GM23248 (cell line): ENCODE measurements around the gene SLC23A1. TPM values are rescaled to one million over a fixed set of nuclear protein-coding genes. Genes with fewer than 3 reads are reported as not detected.

Experiments
- DNase-seq: peaks from one replicate; pipeline ENCODE4 v3.0.0-alpha.2; 2015
- H2AFZ ChIP-seq: fragments of 200-600 bp; sonication (generic); 2 replicates; pipeline ENCODE4 v1.6.1; 2016; ENCODE audit warnings: antibody characterized with exemption
- H3F3A ChIP-seq: fragments of 200-600 bp; sonication (generic); 2 replicates; pipeline ENCODE4 v1.6.1; 2016; ENCODE audit warnings: mild to moderate bottlenecking, antibody characterized with exemption, mixed run types; ENCODE audit not compliant: insufficient read depth
- H3K27ac ChIP-seq: fragments of 200-600 bp; sonication (generic); 2 replicates; pipeline ENCODE4 v1.5.1; 2016; ENCODE audit warnings: mild to moderate bottlenecking
- H3K27me3 ChIP-seq: fragments of 200-600 bp; sonication (generic); replicated peaks from 2 replicates; pipeline ENCODE4 v1.6.1; 2016; ENCODE audit warnings: mild to moderate bottlenecking; ENCODE audit not compliant: insufficient read depth
- H3K36me3 ChIP-seq: fragments of 200-600 bp; sonication (generic); 2 replicates; pipeline ENCODE4 v1.6.1; 2016; ENCODE audit warnings: low read depth, mild to moderate bottlenecking
- H3K4me1 ChIP-seq: fragments of 200-600 bp; sonication (generic); 2 replicates; pipeline ENCODE4 v1.6.1; 2016; ENCODE audit warnings: mild to moderate bottlenecking; ENCODE audit not compliant: insufficient read depth
- H3K4me2 ChIP-seq: fragments of 200-600 bp; sonication (generic); one replicate; pipeline ENCODE4 v1.6.1; 2016; ENCODE audit warnings: mild to moderate bottlenecking; ENCODE audit not compliant: unreplicated experiment
- H3K4me3 ChIP-seq: fragments of 200-600 bp; sonication (generic); 2 replicates; pipeline ENCODE4 v1.5.1; 2016; ENCODE audit warnings: mild to moderate bottlenecking
- H3K79me2 ChIP-seq: fragments of 200-600 bp; sonication (generic); 2 replicates; pipeline ENCODE4 v1.6.1; 2016; ENCODE audit warnings: mild to moderate bottlenecking; ENCODE audit not compliant: insufficient read depth
- H3K9ac ChIP-seq: fragments of 200-600 bp; sonication (generic); 2 replicates; pipeline ENCODE4 v1.6.1; 2016; ENCODE audit warnings: mild to moderate bottlenecking
- H3K9me2 ChIP-seq: fragments of 200-600 bp; sonication (generic); 2 replicates; pipeline ENCODE4 v1.6.1; 2016; ENCODE audit warnings: mixed run types, mild to moderate bottlenecking, moderate library complexity; ENCODE audit not compliant: insufficient read depth
- H3K9me3 ChIP-seq: fragments of 200-600 bp; sonication (generic); one replicate; pipeline ENCODE4 v1.6.1; 2017; ENCODE audit warnings: low read depth
- H4K20me1 ChIP-seq: fragments of 200-600 bp; sonication (generic); 2 replicates; pipeline ENCODE4 v1.6.0; 2016; ENCODE audit not compliant: insufficient read depth
- EZH2 ChIP-seq: fragments of 200-600 bp; sonication (generic); IDR thresholded peaks from 2 replicates; pipeline ENCODE4 v1.6.1; 2018; ENCODE audit warnings: antibody characterized with exemption, mild to moderate bottlenecking; ENCODE audit not compliant: insufficient read depth, poor library complexity, severe bottlenecking
- EZH2phosphoT487 ChIP-seq: fragments of 200-600 bp; sonication (generic); IDR thresholded peaks from 2 replicates; pipeline ENCODE4 v1.6.1; 2018; ENCODE audit warnings: antibody characterized with exemption, moderate library complexity, mild to moderate bottlenecking, low read depth; ENCODE audit not compliant: insufficient read depth
- WGBS, 2 experiments: methylation state at CpG; one replicate each; pipeline ENCODE4 v1.1.6; 2015 to 2017; ENCODE audit warnings: low lambda C conversion rate in 2 of 2, low coverage in 1 of 2; ENCODE audit errors: missing lambda C conversion rate in 2 of 2; 5-methylcytosine and 5-hydroxymethylcytosine counted together
- in situ Hi-C: fragments of 300-500 bp; cut with MboI; formaldehyde crosslinking; loops from 2 replicates; pipeline ENCODE4 v1.15.0; 2020
- polyA plus RNA-seq: library from polyadenylated mRNA; unstranded; fragments of >200 nt; fragmentation: Nextera tagmentation; extraction: Ambion mirVana; gene quantifications from 2 replicates; pipeline ENCODE4 v1.2.1, GENCODE V29; 2016
- total RNA-seq: library from RNA; depleted of rRNA; stranded (reverse); fragments of >200 nt; shearing (Covaris generic); gene quantifications from 2 replicates; pipeline ENCODE4 v1.2.3, GENCODE V29; 2014

The SLC23A1 gene
- total and polyA plus RNA-seq, 2 experiments from 2014 or later, result 0.08 TPM; not detected in 1

GRCh38 chr5:139406963-139407362, 23.9 kb upstream of the SLC23A1 start:
- Histone ChIP-seq H3K4me3 (no peak overlapping the region), H3K79me2 (no peaks in the 10 kb centered on the region), H3K36me3 (no peaks in the 10 kb centered on the region), H2AFZ (no peak overlapping the region), H3K27ac (no peak overlapping the region), H3K9me3 (no peaks in the 10 kb centered on the region), H3K9me2 (no peaks in the 10 kb centered on the region), H4K20me1 (no peaks in the 10 kb centered on the region), H3K9ac (no peak overlapping the region), H3K4me1 (peaks cover 29% of the 10 kb centered on the region), H3F3A (peaks cover 33% of the 10 kb centered on the region), H3K27me3 (no peaks in the 10 kb centered on the region), H3K4me2 (no peak overlapping the region)
- DNase-seq, result no peak
- TF ChIP-seq EZH2phosphoT487 (no peak), EZH2 (no peak)
- 93 to 95% methylated on average over 2 of the region's 2 CpGs for WGBS, 2 experiments
- in situ Hi-C loops, result no loop called here

DNA sequence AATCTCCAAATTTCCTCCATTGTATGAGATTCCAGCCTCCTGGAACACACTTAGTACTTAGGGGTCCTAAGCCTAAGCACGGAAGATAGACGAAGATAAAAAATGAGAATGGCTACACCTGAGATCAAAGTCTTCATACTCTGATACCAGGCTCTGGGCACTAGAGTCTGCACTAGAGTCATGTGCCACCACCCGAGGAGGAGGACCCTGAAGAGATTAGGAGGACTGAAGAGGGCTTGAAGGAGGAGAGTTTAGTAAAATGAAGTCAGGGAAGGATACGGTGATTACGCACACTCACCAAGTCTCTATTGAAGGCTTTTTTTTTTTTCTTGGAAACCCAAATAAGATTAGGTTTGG, 21.4 kb upstream of the SLC23A1 start:
- in situ Hi-C loops, result no loop called here
- DNase-seq, result no peak
- no peaks in the 10 kb centered on the region for H3K79me2 ChIP-seq
- H3K27me3 ChIP-seq, result no peaks in the 10 kb centered on the region
- peak overlapping the region; percentile 97 for H2AFZ ChIP-seq
- WGBS, 2 experiments, result 45 to 48% methylated on average over 5 of the region's 5 CpGs
- no peaks in the 10 kb centered on the region for H3K9me3 ChIP-seq
- H3K4me1 ChIP-seq, result peaks cover 10% of the 10 kb centered on the region
- peak overlapping the region; percentile 82 for H3K9ac ChIP-seq
- no peaks in the 10 kb centered on the region for H4K20me1 ChIP-seq
- H3K27ac ChIP-seq, result peak overlapping the region; percentile 90
- TF ChIP-seq EZH2phosphoT487, result no peak
- no peak for TF ChIP-seq EZH2
- peak overlapping the region; percentile 70 for H3K4me2 ChIP-seq
- H3F3A ChIP-seq, result peaks cover 8% of the 10 kb centered on the region
- peak overlapping the region; percentile 76 for H3K4me3 ChIP-seq
- no peaks in the 10 kb centered on the region for H3K36me3 ChIP-seq
- no peaks in the 10 kb centered on the region for H3K9me2 ChIP-seq

DNA sequence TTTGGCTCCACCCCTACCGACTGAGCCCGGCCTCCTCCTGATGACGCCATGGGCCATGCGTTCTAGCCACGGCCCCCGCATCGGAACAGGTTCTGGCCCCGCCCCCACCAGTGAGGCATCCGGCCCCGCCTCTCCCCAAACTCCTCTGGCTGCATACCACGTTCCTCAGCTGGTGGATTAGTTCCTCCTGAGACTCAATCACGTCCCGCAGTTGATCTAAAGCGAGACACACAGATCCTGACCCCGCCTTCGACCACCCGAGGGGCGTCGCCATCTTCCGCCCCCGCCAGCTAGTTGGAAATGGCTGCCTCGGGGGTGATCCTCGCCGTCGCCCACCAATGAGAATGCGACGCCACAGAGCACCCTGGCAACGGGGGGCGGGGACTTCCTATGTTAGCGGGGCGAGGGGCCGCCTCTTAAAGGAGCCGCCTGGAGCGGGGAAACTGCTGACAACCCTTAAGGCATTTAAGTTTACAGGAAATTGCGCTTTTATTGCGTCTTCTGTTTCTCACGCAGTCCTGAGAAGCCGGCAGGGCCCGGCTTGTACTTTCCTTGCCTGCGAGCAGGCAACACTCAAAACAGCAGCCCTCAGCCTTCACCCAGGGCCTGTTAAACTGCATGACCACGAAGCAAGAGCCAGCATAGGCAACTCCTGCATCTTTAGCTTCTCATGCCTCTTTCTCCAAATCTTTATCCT, 20.8 kb upstream of the SLC23A1 start, which contains the start of gene SPATA24:
SPATA24 (minus strand) TSS at position 303 of the 697 bp plus-strand sequence; CDS start at position 274, 29 bp downstream.
- Histone ChIP-seq H3K4me1 (peaks cover 10% of the 10 kb centered on the region), H3K9ac (peak within 1 kb of the TSS; percentile 82), H3K36me3 (no peaks in the 10 kb centered on the region), H2AFZ (peak within 1 kb of the TSS; percentile 97), H3K9me3 (no peaks in the 10 kb centered on the region), H4K20me1 (no peaks in the 10 kb centered on the region), H3K9me2 (no peaks in the 10 kb centered on the region), H3K4me3 (peak within 1 kb of the TSS; percentile 76), H3F3A (peaks cover 7% of the 10 kb centered on the region; the same call in 1 of the 2 replicates), H3K27me3 (no peaks in the 10 kb centered on the region), H3K79me2 (no peaks in the 10 kb centered on the region), H3K4me2 (peak within 1 kb of the TSS; percentile 91), H3K27ac (peak within 1 kb of the TSS; percentile 90)
- in situ Hi-C loops, result no loop called here
- 0 to 1% methylated on average over 36 to 41 of the region's 41 CpGs for WGBS, 2 experiments
- TF ChIP-seq EZH2phosphoT487, result no peak
- TF ChIP-seq EZH2, result no peak
- DNase-seq, result peak; percentile 99

DNA sequence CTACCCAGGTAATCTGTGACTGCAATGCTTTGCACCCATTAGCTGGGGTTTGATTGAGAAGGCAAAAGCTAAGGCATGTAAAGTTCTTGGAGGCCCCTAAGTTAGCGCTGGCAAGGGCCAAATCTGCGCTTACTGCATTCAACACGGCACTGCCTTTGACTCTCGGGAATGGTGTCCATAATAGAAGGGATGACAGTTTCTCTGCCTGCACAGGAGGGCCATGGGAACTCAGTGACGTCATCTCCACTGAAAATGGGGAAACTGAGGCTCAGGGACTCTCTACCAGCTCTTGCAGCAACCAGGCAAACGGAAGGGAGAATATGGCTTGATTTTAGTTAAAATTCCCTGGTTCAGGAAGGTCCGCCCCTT, 20.3 kb upstream of the SLC23A1 start:
- Histone ChIP-seq H3K4me3 (peak overlapping the region; percentile 76), H3K27ac (peak overlapping the region; percentile 90), H4K20me1 (no peaks in the 10 kb centered on the region), H3K9me3 (no peaks in the 10 kb centered on the region), H3F3A (peaks cover 7% of the 10 kb centered on the region; the same call in 1 of the 2 replicates), H2AFZ (peak overlapping the region; percentile 97), H3K9ac (peak overlapping the region; percentile 82), H3K36me3 (no peaks in the 10 kb centered on the region), H3K4me1 (peaks cover 10% of the 10 kb centered on the region), H3K79me2 (no peaks in the 10 kb centered on the region), H3K4me2 (peak overlapping the region; percentile 91), H3K9me2 (no peaks in the 10 kb centered on the region), H3K27me3 (no peaks in the 10 kb centered on the region)
- no peak for TF ChIP-seq EZH2phosphoT487
- no peak for TF ChIP-seq EZH2
- DNase-seq, result no peak
- in situ Hi-C loops, result no loop called here
- WGBS, 2 experiments, result 25 to 27% methylated on average over 7 of the region's 7 CpGs
